Measurements from ENCODE around the gene UGT2B15.
"Not testable (repeated sequence)": the region's sequence is repeated elsewhere in the genome, so short reads cannot be mapped to it uniquely, and the experiment has no call there.

The UGT2B15 gene

GRCh38 chr4:68655764-68656444, 14.5 kb downstream of the UGT2B15 start:
- no peak for FAIRE-seq

GRCh38 chr4:68654946-68655721, 15.3 kb downstream of the UGT2B15 start:
- FAIRE-seq: no peak

- no peak for FAIRE-seq
Measured at GRCh38 chr4:68651932-68652331, 18.5 kb downstream of the UGT2B15 start.

GRCh38 chr4:68630371-68630770, 40.1 kb downstream of the UGT2B15 start:
- no peak for FAIRE-seq

- FAIRE-seq: not testable (repeated sequence)
Measured at GRCh38 chr4:68622731-68623130, 47.7 kb downstream of the UGT2B15 start.

- no peak for FAIRE-seq
Measured at GRCh38 chr4:68617003-68617698, 53.3 kb downstream of the UGT2B15 start.

- no peak for FAIRE-seq
Measured at GRCh38 chr4:68615699-68616422, 54.6 kb downstream of the UGT2B15 start.

GRCh38 chr4:68613752-68614151, 56.7 kb downstream of the UGT2B15 start:
- FAIRE-seq: no peak

GRCh38 chr4:68606240-68606639, 64.2 kb downstream of the UGT2B15 start:
- no peak for FAIRE-seq

GRCh38 chr4:68599150-68599549, 71.3 kb downstream of the UGT2B15 start:
- no peak for FAIRE-seq

GRCh38 chr4:68597482-68597881, 73.0 kb downstream of the UGT2B15 start:
- FAIRE-seq: no peak
